Measurements from ENCODE around the gene PDE7B. TPM values are rescaled to one million over a fixed set of nuclear protein-coding genes. Genes with fewer than 3 reads are reported as not detected.

PDE7B gene
- polyA plus RNA-seq, 1 of the 3 experiments (the other 2 are of a cell fraction) = 1.9 TPM

- Histone ChIP-seq H3K27me3 (ENCODE audit: insufficient read depth) (no peaks in the 10 kb centered on the region), H3K9me2 (no peaks in the 10 kb centered on the region), H3K4me3 (ENCODE audit: low read depth in 2 of 2, low read length in 1 of 2) (no peak overlapping the region), H4K20me1 (ENCODE audit: insufficient read depth) (no peaks in the 10 kb centered on the region), H3K4me2 (no peak overlapping the region), H3K27ac (ENCODE audit: low read depth in 2 of 2, low read length in 1 of 2) (no peak overlapping the region), H3K9ac (no peak overlapping the region), H3K4me1 (ENCODE audit: control insufficient read depth in 1 of 2, insufficient read depth in 2 of 2, low read depth in 1 of 2, low read length in 1 of 2) (peaks cover 0 to 4% of the 10 kb centered on the region in 2 experiments; a peak in 2 of 4 replicates), H3F3A (replicated peaks; ENCODE audit: insufficient read depth) (no peaks in the 10 kb centered on the region), H3K9me3 (no peaks in the 10 kb centered on the region), H2AFZ (ENCODE audit: low read depth) (no peak overlapping the region), H3K36me3 (replicated peaks in 1 of 2; ENCODE audit: control insufficient read depth in 1 of 2, insufficient read depth in 2 of 2, low read length in 1 of 2) (peaks cover 0 to 8% of the 10 kb centered on the region in 2 experiments), H3K79me2 (ENCODE audit: insufficient read depth) (no peaks in the 10 kb centered on the region)
- ChIA-PET CTCF (no interaction called here), POLR2A (no interaction called here)
- TF ChIP-seq FOSL2 (IDR thresholded peaks at IDR 0.05; ENCODE audit: borderline replicate concordance, low read depth) (no peak), FOXM1 (IDR thresholded peaks at IDR 0.05; ENCODE audit: low read depth) (no peak), GABPA (IDR thresholded peaks at IDR 0.05; ENCODE audit: low read depth) (no peak), MXI1 (IDR thresholded peaks at IDR 0.05; ENCODE audit: low read depth, low read length) (no peak), JUND (IDR thresholded peaks at IDR 0.05) (no peak), EZH2phosphoT487 (IDR thresholded peaks at IDR 0.05; ENCODE audit: borderline replicate concordance, low read depth) (no peak), EP300 (IDR thresholded peaks at IDR 0.05; ENCODE audit: borderline replicate concordance in 1 of 2, low read depth in 1 of 2, low read length in 1 of 2) (no peak), RFX5 (IDR thresholded peaks at IDR 0.05; ENCODE audit: low read length) (no peak), NRF1 (IDR thresholded peaks at IDR 0.05; ENCODE audit: low read depth, low read length) (no peak), TAF1 (IDR thresholded peaks at IDR 0.05; ENCODE audit: borderline replicate concordance, low read depth, low read length) (no peak), GATA2 (CRISPR knock-in tag; IDR thresholded peaks at IDR 0.05) (no peak), SIN3A (IDR thresholded peaks at IDR 0.05; ENCODE audit: borderline replicate concordance, low read depth, low read length) (no peak), YY1 (IDR thresholded peaks at IDR 0.05; ENCODE audit: low read depth) (no peak), ZBTB33 (IDR thresholded peaks at IDR 0.05; ENCODE audit: borderline replicate concordance, low read depth) (no peak), TEAD4 (IDR thresholded peaks at IDR 0.05; ENCODE audit: borderline replicate concordance, insufficient read depth) (no peak), TCF12 (IDR thresholded peaks at IDR 0.05) (no peak), RXRA (IDR thresholded peaks at IDR 0.05; ENCODE audit: borderline replicate concordance, low read depth) (no peak), CTCF (IDR thresholded peaks at IDR 0.05) (no peak), POLR2AphosphoS5 (IDR thresholded peaks at IDR 0.05; ENCODE audit: low read depth, low read length) (no peak), USF2 (IDR thresholded peaks at IDR 0.05; ENCODE audit: borderline replicate concordance, low read depth, low read length) (no peak)
- WGBS (ENCODE audit: low lambda C conversion rate) = 74% methylated on average over 1 of the region's 1 CpG
- no peak for DNase-seq
Observed at GRCh38 chr6:136150961-136151360, 299.5 kb downstream of the PDE7B start.

All from SK-N-SH (cell line).